ENCODE results near the gene GRHPR.
"Not testable (repeated sequence)": the region's sequence is repeated elsewhere in the genome, so short reads cannot be mapped to it uniquely, and the experiment has no call there.

GRHPR gene

GRCh38 chr9:37421914-37422288 lies 595 bp upstream of the GRHPR start:
- no peak for DNase-seq (ENCODE audit: low read depth)
- TF ChIP-seq CTCF (IDR thresholded peaks at IDR 0.05; ENCODE audit: insufficient read depth, low read depth, low read length, missing control alignments) = no peak
- H3K4me3 ChIP-seq (ENCODE audit: low read length) = peak overlapping the region; percentile 86

GRCh38 chr9:37423508-37423907 lies 1.0 kb downstream of the GRHPR start:
- H3K4me3 ChIP-seq (ENCODE audit: low read length) = peak overlapping the region; percentile 86
- no peak for TF ChIP-seq CTCF (IDR thresholded peaks at IDR 0.05; ENCODE audit: insufficient read depth, low read depth, low read length, missing control alignments)

GRCh38 chr9:37424204-37424685 lies 1.7 kb downstream of the GRHPR start:
- peak overlapping the region; percentile 86 for H3K4me3 ChIP-seq (ENCODE audit: low read length)
- TF ChIP-seq CTCF (IDR thresholded peaks at IDR 0.05; ENCODE audit: insufficient read depth, low read depth, low read length, missing control alignments) = no peak
- no peak for DNase-seq (ENCODE audit: low read depth)

More at GRCh38 chr9:37423508-37423907, 1.0 kb downstream of the GRHPR start:
- DNase-seq (ENCODE audit: low read depth) = no peak

GRCh38 chr9:37424686-37425297 lies 2.3 kb downstream of the GRHPR start:
- TF ChIP-seq CTCF (IDR thresholded peaks at IDR 0.05; ENCODE audit: insufficient read depth, low read depth, low read length, missing control alignments) = no peak
- DNase-seq (ENCODE audit: low read depth) = no peak
- H3K4me3 ChIP-seq (ENCODE audit: low read length) = no peak overlapping the region

- DNase-seq (ENCODE audit: low read depth) = no peak
- no peak for TF ChIP-seq CTCF (IDR thresholded peaks at IDR 0.05; ENCODE audit: insufficient read depth, low read depth, low read length, missing control alignments)
- H3K4me3 ChIP-seq (ENCODE audit: low read length) = no peak overlapping the region
These were observed 2.8 kb downstream of the GRHPR start for GRCh38 chr9:37425298-37425752.

- H3K4me3 ChIP-seq (ENCODE audit: low read length); DNase-seq (ENCODE audit: low read depth): not testable (repeated sequence)
These were observed 3.9 kb downstream of the GRHPR start for GRCh38 chr9:37426431-37426830.

- TF ChIP-seq CTCF (IDR thresholded peaks at IDR 0.05; ENCODE audit: insufficient read depth, low read depth, low read length, missing control alignments) = no peak
- no peak overlapping the region for H3K4me3 ChIP-seq (ENCODE audit: low read length)
- DNase-seq (ENCODE audit: low read depth) = no peak
These were observed 4.3 kb downstream of the GRHPR start for GRCh38 chr9:37426846-37427245.

Data from epithelial cell of esophagus (primary cell).